ENCODE results near the gene CES1. TPM values are rescaled to one million over a fixed set of nuclear protein-coding genes. Genes with fewer than 3 reads are reported as not detected.
"Not testable (repeated sequence)": the region's sequence is repeated elsewhere in the genome, so short reads cannot be mapped to it uniquely, and the experiment has no call there.

Gene CES1
- total RNA-seq, 1 experiment from 2014 or later, result 1.5 TPM

DNA sequence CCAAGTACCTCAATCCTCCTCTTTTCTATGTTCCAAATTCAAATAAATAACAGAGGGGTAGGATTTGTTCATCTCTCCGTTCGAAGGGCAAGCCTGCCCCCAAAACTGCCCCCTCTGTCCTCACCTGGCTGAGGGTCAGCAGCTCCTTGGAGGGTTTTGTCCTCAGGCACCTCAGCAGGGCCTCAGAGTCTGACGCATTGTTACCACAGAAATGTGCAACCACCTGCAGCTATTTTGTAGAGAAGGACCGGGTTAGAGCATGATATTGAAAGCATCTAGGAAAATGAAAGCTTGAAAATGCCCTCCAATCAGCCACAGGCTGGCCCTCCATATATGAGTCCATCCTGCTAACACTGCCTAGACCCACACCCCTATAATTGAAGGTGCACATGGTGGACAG is 28.4 kb upstream of the CES1 start:
- POLR2A ChIA-PET, result no interaction called here
- no peak for ATAC-seq
- no peaks in the 10 kb centered on the region for H3K36me3 Mint-ChIP-seq
- no peak for DNase-seq (ENCODE audit: low spot score)
- TF ChIP-seq JUN (CRISPR knock-in tag; IDR thresholded peaks at IDR 0.05), result no peak
- TF ChIP-seq, protein P1, sequence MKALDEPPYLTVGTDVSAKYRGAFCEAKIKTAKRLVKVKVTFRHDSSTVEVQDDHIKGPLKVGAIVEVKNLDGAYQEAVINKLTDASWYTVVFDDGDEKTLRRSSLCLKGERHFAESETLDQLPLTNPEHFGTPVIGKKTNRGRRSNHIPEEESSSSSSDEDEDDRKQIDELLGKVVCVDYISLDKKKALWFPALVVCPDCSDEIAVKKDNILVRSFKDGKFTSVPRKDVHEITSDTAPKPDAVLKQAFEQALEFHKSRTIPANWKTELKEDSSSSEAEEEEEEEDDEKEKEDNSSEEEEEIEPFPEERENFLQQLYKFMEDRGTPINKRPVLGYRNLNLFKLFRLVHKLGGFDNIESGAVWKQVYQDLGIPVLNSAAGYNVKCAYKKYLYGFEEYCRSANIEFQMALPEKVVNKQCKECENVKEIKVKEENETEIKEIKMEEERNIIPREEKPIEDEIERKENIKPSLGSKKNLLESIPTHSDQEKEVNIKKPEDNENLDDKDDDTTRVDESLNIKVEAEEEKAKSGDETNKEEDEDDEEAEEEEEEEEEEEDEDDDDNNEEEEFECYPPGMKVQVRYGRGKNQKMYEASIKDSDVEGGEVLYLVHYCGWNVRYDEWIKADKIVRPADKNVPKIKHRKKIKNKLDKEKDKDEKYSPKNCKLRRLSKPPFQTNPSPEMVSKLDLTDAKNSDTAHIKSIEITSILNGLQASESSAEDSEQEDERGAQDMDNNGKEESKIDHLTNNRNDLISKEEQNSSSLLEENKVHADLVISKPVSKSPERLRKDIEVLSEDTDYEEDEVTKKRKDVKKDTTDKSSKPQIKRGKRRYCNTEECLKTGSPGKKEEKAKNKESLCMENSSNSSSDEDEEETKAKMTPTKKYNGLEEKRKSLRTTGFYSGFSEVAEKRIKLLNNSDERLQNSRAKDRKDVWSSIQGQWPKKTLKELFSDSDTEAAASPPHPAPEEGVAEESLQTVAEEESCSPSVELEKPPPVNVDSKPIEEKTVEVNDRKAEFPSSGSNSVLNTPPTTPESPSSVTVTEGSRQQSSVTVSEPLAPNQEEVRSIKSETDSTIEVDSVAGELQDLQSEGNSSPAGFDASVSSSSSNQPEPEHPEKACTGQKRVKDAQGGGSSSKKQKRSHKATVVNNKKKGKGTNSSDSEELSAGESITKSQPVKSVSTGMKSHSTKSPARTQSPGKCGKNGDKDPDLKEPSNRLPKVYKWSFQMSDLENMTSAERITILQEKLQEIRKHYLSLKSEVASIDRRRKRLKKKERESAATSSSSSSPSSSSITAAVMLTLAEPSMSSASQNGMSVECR (CRISPR knock-in tag; IDR thresholded peaks at IDR 0.05; ENCODE audit: borderline replicate concordance), result no peak
- TF ChIP-seq FOXJ3 (CRISPR knock-in tag; IDR thresholded peaks at IDR 0.05; ENCODE audit: borderline replicate concordance), result no peak
- no peak for TF ChIP-seq IRF2 (CRISPR knock-in tag; IDR thresholded peaks at IDR 0.05; ENCODE audit: borderline replicate concordance, low read depth)
- TF ChIP-seq, protein P2, sequence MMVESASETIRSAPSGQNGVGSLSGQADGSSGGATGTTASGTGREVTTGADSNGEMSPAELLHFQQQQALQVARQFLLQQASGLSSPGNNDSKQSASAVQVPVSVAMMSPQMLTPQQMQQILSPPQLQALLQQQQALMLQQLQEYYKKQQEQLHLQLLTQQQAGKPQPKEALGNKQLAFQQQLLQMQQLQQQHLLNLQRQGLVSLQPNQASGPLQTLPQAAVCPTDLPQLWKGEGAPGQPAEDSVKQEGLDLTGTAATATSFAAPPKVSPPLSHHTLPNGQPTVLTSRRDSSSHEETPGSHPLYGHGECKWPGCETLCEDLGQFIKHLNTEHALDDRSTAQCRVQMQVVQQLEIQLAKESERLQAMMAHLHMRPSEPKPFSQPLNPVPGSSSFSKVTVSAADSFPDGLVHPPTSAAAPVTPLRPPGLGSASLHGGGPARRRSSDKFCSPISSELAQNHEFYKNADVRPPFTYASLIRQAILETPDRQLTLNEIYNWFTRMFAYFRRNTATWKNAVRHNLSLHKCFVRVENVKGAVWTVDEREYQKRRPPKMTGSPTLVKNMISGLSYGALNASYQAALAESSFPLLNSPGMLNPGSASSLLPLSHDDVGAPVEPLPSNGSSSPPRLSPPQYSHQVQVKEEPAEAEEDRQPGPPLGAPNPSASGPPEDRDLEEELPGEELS (CRISPR knock-in tag; IDR thresholded peaks at IDR 0.05), result no peak
- TF ChIP-seq JAZF1 (CRISPR knock-in tag; IDR thresholded peaks at IDR 0.05), result no peak
- TF ChIP-seq ESRRA (CRISPR knock-in tag; IDR thresholded peaks at IDR 0.05; ENCODE audit: borderline replicate concordance), result no peak
- TF ChIP-seq ZBTB21 (CRISPR knock-in tag; IDR thresholded peaks at IDR 0.05; ENCODE audit: borderline replicate concordance), result no peak
- no peak for TF ChIP-seq NR3C1 (CRISPR knock-in tag; conservative IDR thresholded peaks at IDR 0.05; ENCODE audit: low read depth)
- no peak for TF ChIP-seq MXD4 (CRISPR knock-in tag; IDR thresholded peaks at IDR 0.05; ENCODE audit: borderline replicate concordance)
- no peaks in the 10 kb centered on the region; the same call in 1 of the 2 replicates for H3K27me3 Mint-ChIP-seq (ENCODE audit: low read depth)
- H3K9me3 Mint-ChIP-seq, result no peaks in the 10 kb centered on the region
- H3K27ac Mint-ChIP-seq, result no peak overlapping the region
- H3K4me3 Mint-ChIP-seq, result no peak overlapping the region
- CTCF ChIA-PET, result no interaction called here
- no peaks in the 10 kb centered on the region for H3K4me1 Mint-ChIP-seq

DNA sequence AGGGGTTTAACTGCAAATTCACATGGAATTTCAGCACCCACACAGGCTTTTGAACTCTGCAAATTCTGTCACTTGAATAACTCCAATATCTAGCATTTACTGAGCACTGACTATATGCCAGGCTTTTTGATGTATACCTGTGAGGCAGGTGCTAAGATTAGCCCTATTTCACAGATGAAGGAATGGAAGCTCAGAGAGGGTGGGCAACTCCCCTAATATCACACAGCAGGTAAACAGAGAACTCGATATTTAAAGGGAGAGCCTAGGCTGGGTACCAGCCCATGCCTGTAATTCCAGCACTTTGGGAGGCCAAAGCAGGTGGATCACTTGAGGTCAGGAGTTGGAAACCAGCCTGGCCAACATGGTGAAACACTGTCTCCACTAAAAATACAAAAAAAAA is 24.8 kb upstream of the CES1 start:
- H3K4me1 Mint-ChIP-seq; H3K9me3 Mint-ChIP-seq; DNase-seq (ENCODE audit: low spot score); POLR2A ChIA-PET; H3K4me3 Mint-ChIP-seq; H3K27ac Mint-ChIP-seq; H3K36me3 Mint-ChIP-seq; ATAC-seq; CTCF ChIA-PET; H3K27me3 Mint-ChIP-seq (ENCODE audit: low read depth): not testable (repeated sequence)

DNA sequence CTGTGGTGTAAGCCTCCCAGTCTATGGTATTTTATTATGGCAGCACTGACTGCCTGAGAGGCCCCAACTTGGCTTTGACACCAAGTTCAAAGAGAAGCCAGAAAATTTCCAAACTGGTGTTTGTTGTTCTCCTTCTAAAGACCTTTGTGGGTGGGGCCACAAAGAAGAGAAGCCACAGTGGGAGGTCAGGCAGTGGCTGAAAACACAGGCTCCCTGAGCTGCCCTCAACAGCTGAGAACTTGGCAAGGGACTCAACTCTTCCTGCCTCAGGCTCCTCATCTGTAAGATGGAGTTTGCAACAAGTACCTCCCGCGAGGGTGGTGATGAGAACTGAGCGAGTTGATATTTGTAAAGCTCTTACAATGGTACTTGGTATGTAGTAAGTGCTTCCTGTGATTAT is 24.1 kb upstream of the CES1 start:
- H3K27ac Mint-ChIP-seq, result no peak overlapping the region
- ChIA-PET CTCF (no interaction called here), POLR2A (no interaction called here)
- no peaks in the 10 kb centered on the region for H3K4me1 Mint-ChIP-seq
- DNase-seq (ENCODE audit: low spot score), result no peak
- H3K27me3 Mint-ChIP-seq (ENCODE audit: low read depth), result no peaks in the 10 kb centered on the region; the same call in 1 of the 2 replicates
- TF ChIP-seq, protein P3, sequence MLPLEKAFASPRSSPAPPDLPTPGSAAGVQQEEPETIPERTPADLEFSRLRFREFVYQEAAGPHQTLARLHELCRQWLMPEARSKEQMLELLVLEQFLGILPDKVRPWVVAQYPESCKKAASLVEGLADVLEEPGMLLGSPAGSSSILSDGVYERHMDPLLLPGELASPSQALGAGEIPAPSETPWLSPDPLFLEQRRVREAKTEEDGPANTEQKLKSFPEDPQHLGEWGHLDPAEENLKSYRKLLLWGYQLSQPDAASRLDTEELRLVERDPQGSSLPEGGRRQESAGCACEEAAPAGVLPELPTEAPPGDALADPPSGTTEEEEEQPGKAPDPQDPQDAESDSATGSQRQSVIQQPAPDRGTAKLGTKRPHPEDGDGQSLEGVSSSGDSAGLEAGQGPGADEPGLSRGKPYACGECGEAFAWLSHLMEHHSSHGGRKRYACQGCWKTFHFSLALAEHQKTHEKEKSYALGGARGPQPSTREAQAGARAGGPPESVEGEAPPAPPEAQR (CRISPR knock-in tag; IDR thresholded peaks at IDR 0.05), result no peak
- TF ChIP-seq GRHL2 (CRISPR knock-in tag; IDR thresholded peaks at IDR 0.05; ENCODE audit: insufficient replicate concordance, severe bottlenecking) (no peak), ATF1 (CRISPR knock-in tag; IDR thresholded peaks at IDR 0.05) (no peak), NFATC4 (CRISPR knock-in tag; IDR thresholded peaks at IDR 0.05) (no peak), NR1H2 (CRISPR knock-in tag; IDR thresholded peaks at IDR 0.05) (no peak), ELF4 (CRISPR knock-in tag; IDR thresholded peaks at IDR 0.05; ENCODE audit: low read depth) (no peak), CBFB (CRISPR knock-in tag; IDR thresholded peaks at IDR 0.05; ENCODE audit: low read depth) (no peak), OVOL2 (CRISPR knock-in tag; IDR thresholded peaks at IDR 0.05; ENCODE audit: borderline replicate concordance) (no peak), ZNF219 (CRISPR knock-in tag; IDR thresholded peaks at IDR 0.05; ENCODE audit: borderline replicate concordance) (no peak)
- no peak for ATAC-seq
- 0 out of 2 replicates have a peak, but pooled peaks cover 4% of the 10 kb centered on the region for H3K9me3 Mint-ChIP-seq
- H3K36me3 Mint-ChIP-seq, result no peaks in the 10 kb centered on the region
- no peak overlapping the region for H3K4me3 Mint-ChIP-seq
